Muscle of leg (tissue), 11 donors: ENCODE results near the gene NGRN. TPM values are rescaled to one million over a fixed set of nuclear protein-coding genes. Genes with fewer than 3 reads are reported as not detected.
"Not testable (repeated sequence)": the region's sequence is repeated elsewhere in the genome, so short reads cannot be mapped to it uniquely, and the experiment has no call there.

ENCODE experiments used
- DNase-seq: peaks from one replicate; pipeline ENCODE4 v3.0.0; 2013
- H3K27ac ChIP-seq: one replicate; pipeline ENCODE4 v1.5.1; 2013; ENCODE audit warnings: mild to moderate bottlenecking, low read length, control low read depth
- H3K27me3 ChIP-seq: one replicate; pipeline ENCODE4 v1.6.1; 2013; ENCODE audit warnings: low read length; ENCODE audit not compliant: control insufficient read depth, insufficient read depth
- H3K36me3 ChIP-seq: one replicate; pipeline ENCODE4 v1.6.1; 2013; ENCODE audit warnings: low read length; ENCODE audit not compliant: control insufficient read depth, insufficient read depth
- H3K4me1 ChIP-seq: one replicate; pipeline ENCODE4 v1.6.1; 2013; ENCODE audit warnings: low read length; ENCODE audit not compliant: control insufficient read depth, insufficient read depth
- H3K4me3 ChIP-seq: one replicate; pipeline ENCODE4 v1.5.1; 2013; ENCODE audit warnings: low read length, control low read depth
- H3K9me3 ChIP-seq: replicated peaks from 2 replicates; pipeline ENCODE4 v1.6.1; 2013; ENCODE audit warnings: low read depth, low read length; ENCODE audit not compliant: control insufficient read depth
- WGBS: methylation state at CpG from one replicate; pipeline ENCODE4 v1.1.5; 2013; ENCODE audit warnings: missing lambda C conversion rate; ENCODE audit not compliant: insufficient coverage; 5-methylcytosine and 5-hydroxymethylcytosine counted together
- polyA plus RNA-seq, 8 donors: library from polyadenylated mRNA; unstranded; fragments of 120-200 nt; gene quantifications; one replicate each; pipeline versions ENCODE4 v1.2.1 to v1.2.3, GENCODE V29; 2013; ENCODE audit warnings: inconsistent platforms in 1 of 8, low replicate concordance in 1 of 8; ENCODE audit not compliant: insufficient read length in 8 of 8, insufficient read depth in 1 of 8
- total RNA-seq: library from RNA; stranded (reverse); fragments of 120-200 nt; gene quantifications from one replicate; pipeline ENCODE4 v1.2.4, GENCODE V29; 2013

Gene NGRN
- total and polyA plus RNA-seq, 9 donors, result 102 to 110 (median 104) TPM

DNA sequence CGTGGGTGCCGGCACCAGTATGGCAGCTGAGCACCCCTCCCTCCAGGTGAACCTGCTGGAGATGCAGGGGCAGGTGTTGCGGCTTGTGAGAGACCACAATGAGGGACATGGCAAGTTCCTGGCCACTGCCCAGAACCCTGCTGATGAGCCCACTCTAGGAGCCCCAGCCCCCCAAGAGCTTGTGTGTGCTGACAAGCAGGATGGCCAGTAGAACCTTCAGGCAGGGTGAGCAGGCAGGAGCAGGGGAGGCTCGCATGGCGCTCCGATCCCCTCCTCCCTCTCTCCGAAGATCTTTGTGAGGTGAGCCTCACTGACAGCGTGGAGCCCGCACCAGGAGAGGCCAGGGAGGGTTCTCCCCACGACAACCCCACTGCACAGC lies 29.8 kb downstream of the NGRN start:
- Histone ChIP-seq H3K4me3 (no peak overlapping the region), H3K27me3 (no peaks in the 10 kb centered on the region), H3K27ac (no peak overlapping the region), H3K4me1 (no peaks in the 10 kb centered on the region), H3K36me3 (no peaks in the 10 kb centered on the region), H3K9me3 (no peaks in the 10 kb centered on the region)
- no peak for DNase-seq
- WGBS, result 54% methylated on average over 10 of the region's 10 CpGs

DNA sequence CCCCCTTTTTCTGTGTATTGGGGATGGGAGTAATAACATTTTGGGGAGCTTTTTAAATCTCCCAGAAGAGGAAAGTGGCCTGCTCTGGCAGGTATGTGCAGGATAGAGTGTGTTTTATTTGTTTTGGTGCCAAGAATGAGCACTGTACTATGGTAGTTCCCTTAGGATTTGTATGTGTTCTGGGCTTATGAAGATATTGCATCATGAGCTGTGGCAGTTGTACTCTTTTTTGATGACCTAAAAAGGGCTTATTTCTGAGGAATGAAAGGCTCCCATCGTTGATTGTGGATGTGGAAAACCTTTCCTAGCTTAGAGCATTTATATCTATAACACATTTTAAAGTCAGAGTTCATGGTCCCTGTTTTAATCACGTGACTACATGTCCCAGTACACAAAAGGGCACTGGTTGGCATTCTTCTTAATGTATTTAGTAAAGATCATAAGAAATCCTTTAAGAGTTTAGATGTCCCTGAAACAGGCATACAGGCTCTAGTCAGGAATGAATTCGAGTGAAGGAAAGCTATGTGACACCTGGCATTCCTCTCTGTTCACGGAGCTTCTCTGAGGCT lies 30.9 kb downstream of the NGRN start:
- H3K4me3 ChIP-seq, H3K27me3 ChIP-seq, DNase-seq, H3K27ac ChIP-seq, H3K4me1 ChIP-seq, H3K36me3 ChIP-seq, H3K9me3 ChIP-seq: not testable (repeated sequence)
- WGBS, result no CpG with 5 or more reads among the region's 4 CpGs

DNA sequence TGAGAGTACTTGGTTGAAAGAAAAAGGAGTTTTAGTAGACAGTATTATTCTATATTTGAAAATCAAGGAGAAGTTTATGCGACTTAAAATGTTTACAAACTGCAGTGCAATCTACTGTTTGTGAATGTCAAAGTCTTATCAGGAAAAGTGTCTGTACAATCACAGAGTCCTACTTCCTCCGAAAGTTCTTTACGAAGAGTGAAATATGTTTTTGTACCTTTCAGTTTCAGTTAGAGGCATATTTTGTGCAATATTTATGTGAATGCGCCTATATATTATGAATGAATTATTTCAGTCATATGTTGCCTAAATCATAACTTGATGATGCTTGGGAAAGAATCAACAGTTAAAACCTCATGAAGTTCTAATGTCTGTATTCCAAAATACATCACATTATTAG lies 31.5 kb downstream of the NGRN start:
- H3K4me1 ChIP-seq, result peaks cover 3% of the 10 kb centered on the region
- H3K9me3 ChIP-seq, result no peaks in the 10 kb centered on the region
- no peak overlapping the region for H3K27ac ChIP-seq
- H3K4me3 ChIP-seq, result no peak overlapping the region
- H3K27me3 ChIP-seq, result no peaks in the 10 kb centered on the region
- no peak for DNase-seq
- no CpG with 5 or more reads among the region's 4 CpGs for WGBS
- no peaks in the 10 kb centered on the region for H3K36me3 ChIP-seq

DNA sequence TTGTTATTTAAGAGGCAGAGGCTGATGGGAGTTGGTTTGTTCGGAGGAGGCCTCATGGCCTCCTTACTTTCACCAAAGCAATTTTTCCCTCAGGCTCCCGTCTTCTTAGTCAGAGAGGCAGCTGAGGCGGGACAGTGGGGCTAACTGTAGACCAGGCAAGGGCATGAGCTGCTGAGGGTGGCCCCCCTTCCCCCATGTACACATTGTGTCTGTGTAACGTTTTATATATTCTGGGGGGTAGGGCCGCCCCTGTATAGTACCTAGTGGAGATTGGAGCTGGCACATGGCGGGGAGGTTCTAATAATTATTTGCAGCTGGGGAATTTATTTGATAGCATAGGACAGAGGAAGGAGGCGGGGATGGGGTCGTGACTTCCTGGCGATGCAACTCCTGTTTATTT lies 35.1 kb downstream of the NGRN start:
- Histone ChIP-seq H3K27ac (no peak overlapping the region), H3K4me1 (peaks cover 3% of the 10 kb centered on the region), H3K4me3 (no peak overlapping the region), H3K36me3 (no peaks in the 10 kb centered on the region), H3K27me3 (no peaks in the 10 kb centered on the region), H3K9me3 (no peaks in the 10 kb centered on the region)
- no peak for DNase-seq
- 67% methylated on average over 4 of the region's 9 CpGs for WGBS

DNA sequence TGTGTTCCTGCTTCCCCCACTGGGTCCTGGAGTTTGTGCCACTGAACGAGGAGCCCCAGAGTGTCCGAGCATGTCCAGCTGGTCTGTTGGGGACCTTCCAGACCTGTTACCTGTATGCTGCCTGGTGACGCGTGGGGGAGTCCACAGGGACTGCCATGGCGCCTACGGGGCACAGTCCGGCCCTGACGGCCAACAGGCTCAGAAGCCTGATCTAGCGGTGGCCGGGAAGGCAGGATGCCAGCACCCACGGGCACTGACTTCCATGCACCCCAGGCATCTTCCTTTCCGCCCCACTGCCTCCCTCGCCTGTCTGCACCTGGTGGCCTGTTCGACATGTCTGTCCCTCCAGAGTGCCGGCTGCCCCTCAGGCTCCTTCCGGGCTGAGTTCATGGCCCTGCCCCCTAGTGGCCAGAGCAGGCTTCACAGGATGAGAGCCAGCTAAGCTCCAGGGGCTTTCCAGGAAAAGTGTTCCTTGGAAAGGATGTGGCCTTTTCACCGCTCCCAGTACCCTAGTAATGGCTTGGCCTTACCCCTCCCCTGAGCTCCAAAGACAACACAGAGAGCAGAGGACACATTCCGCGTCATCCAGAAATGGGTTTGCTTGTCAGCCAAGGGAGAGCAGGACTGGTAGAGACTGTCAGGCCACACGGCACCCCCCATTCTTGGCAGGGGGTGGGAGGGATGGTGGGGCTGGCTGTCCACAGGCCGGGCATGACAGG lies 35.7 kb downstream of the NGRN start:
- H3K36me3 ChIP-seq, result no peaks in the 10 kb centered on the region
- H3K4me3 ChIP-seq, result no peak overlapping the region
- no peak overlapping the region for H3K27ac ChIP-seq
- H3K27me3 ChIP-seq, result no peaks in the 10 kb centered on the region
- H3K9me3 ChIP-seq, result no peaks in the 10 kb centered on the region
- H3K4me1 ChIP-seq, result peaks cover 3% of the 10 kb centered on the region
- WGBS, result 59% methylated on average over 17 of the region's 21 CpGs
- peak; percentile 45 for DNase-seq

DNA sequence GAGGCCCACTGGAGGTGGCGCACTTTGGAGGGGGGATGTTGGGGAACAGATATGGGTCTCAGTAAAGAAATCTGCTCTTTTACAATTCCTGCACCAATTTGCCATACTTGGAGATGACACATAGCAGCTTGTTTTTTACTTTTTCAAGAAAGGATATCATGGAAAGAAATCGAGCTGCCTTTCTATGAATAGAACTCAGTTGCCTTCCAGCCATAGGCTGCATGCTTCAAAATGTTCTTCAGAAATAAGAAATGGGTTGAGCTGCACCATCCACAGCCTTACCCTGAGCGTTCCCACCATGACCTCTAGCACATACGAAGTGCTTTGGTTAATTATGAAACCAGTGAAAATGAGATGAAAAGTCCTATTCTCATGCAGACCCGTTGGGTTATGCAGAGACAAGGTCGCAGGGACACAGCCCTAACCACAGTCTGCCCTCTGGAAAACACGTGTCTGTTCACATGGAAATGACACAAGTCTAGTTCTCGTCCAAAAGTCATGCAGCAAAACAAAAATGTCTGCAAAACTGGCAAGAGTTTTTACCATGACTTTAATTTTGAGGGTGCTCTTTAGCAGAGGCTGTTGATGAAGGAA lies 36.3 kb downstream of the NGRN start:
- Histone ChIP-seq H3K27ac (no peak overlapping the region), H3K4me3 (no peak overlapping the region), H3K27me3 (no peaks in the 10 kb centered on the region), H3K9me3 (no peaks in the 10 kb centered on the region), H3K36me3 (no peaks in the 10 kb centered on the region), H3K4me1 (peaks cover 3% of the 10 kb centered on the region)
- no peak for DNase-seq
- 92% methylated on average over 3 of the region's 8 CpGs for WGBS

DNA sequence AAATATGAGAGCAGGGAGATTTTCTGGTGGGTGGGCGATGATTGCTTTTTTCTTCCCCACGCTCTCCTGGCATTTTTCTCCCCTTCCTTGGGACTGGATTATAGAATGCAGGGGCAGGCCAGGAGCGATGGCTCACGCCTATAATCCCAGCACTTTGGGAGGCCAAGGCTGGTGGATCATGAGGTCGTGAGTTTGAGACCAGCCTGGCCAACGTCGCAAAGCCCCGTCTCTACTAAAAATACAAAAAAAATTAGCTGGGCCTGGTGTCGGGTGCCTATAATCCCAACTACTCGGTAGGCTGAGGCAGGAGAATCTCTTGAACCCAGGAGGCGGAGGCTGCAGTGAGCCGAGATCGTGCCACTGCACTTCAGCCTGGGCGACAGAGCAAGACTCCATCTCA lies 39.9 kb downstream of the NGRN start:
- 94% methylated on average over 7 of the region's 14 CpGs for WGBS
- not testable (repeated sequence) for H3K27ac ChIP-seq, H3K27me3 ChIP-seq, DNase-seq, H3K4me1 ChIP-seq, H3K4me3 ChIP-seq, H3K36me3 ChIP-seq, H3K9me3 ChIP-seq

DNA sequence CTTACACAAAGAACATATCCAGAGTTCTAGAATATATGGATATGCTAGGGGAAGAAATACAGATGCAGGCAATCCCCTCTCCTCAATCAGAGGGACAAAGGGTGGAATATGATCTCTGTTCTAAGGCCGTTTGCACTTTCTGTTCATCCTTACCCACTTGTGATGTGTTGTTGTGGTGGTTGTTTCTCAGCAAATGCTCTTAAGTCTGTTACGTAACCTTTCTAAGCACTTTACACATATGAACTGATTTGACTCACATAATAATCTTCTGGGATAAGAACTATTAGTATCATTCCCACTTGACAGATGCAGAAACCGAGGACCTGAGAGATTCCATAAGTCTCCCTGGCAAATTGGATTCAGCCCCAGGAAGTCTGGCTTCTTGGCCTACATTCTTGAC lies 40.5 kb downstream of the NGRN start:
- Histone ChIP-seq H3K36me3 (no peaks in the 10 kb centered on the region), H3K27me3 (no peaks in the 10 kb centered on the region), H3K9me3 (no peaks in the 10 kb centered on the region), H3K4me3 (no peak overlapping the region), H3K27ac (no peak overlapping the region), H3K4me1 (peaks cover 3% of the 10 kb centered on the region)
- no CpG with 5 or more reads among the region's 3 CpGs for WGBS
- DNase-seq, result no peak

DNA sequence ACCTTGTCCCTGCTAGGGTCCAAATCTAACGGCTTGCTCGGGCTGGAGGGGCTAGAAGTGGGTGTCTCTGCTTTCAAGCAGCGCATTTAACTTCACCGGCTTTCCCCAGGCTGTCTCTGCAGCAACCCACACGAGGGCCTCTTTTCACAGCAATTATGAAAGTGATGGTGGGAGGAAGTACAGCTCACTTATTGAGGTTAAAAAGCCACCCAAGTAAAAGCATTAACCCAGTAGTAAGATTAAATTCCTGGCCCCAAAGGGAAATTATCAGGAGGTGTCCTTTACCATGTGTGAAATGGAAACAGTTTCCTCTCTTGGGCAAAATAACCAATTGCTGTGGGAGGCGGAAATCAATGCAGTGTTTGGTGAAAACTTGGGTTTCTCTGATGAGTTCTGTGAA lies 41.1 kb downstream of the NGRN start:
- Histone ChIP-seq H3K4me1 (no peaks in the 10 kb centered on the region), H3K4me3 (no peak overlapping the region), H3K9me3 (no peaks in the 10 kb centered on the region), H3K36me3 (no peaks in the 10 kb centered on the region), H3K27me3 (no peaks in the 10 kb centered on the region), H3K27ac (no peak overlapping the region)
- no CpG with 5 or more reads among the region's 6 CpGs for WGBS
- DNase-seq, result no peak

DNA sequence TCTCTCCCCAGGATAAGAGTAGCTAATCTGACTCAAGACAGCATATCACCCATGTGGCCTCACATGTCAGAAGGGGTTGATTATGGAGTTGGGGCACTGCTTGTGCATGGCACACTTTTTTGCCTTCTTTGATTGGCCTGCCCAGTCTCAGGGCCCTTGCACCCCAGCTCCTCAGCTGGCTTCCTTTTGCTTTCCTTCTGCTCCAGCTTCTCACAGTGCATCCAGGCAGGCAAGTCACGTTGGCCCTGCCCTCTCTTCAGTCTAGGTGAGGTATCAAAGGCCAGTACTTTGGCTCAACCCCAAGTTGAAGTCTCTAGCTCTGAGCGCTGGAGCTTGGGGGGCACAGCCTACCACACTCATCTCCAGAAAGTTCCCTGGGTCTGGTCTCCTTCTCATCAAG lies 42.2 kb downstream of the NGRN start:
- H3K9me3 ChIP-seq, result no peaks in the 10 kb centered on the region
- no peaks in the 10 kb centered on the region for H3K27me3 ChIP-seq
- no peak for DNase-seq
- H3K4me3 ChIP-seq, result no peak overlapping the region
- H3K4me1 ChIP-seq, result no peaks in the 10 kb centered on the region
- H3K36me3 ChIP-seq, result no peaks in the 10 kb centered on the region
- WGBS, result 63% methylated on average over 1 of the region's 2 CpGs
- H3K27ac ChIP-seq, result no peak overlapping the region
